ENCODE measurements around the gene TMEM233. TPM values are rescaled to one million over a fixed set of nuclear protein-coding genes. Genes with fewer than 3 reads are reported as not detected.

The TMEM233 gene
- polyA plus RNA-seq, 1 of the 3 experiments (the other 2 are of a cell fraction), result 2.6 TPM

DNA sequence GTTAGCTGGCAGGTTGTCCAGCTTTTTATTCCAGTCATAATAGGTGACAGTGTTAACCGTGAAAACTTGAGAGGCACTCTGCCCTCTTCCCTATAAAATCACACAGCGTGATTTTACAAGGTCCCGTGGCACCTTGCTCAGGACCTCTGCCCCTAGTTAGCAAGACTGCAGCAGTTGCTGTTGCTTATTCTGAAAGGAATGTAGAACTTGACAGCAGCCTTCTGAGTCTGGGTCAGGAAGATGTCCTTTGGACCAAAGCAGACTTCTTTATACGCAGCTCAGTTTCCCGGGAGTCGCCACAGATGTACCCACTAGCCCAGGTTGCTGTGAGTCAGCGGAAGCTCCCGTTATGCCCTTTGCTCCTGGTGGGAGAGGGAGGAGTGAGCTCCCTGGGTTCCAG, 87.5 kb downstream of the TMEM233 start:
- Histone ChIP-seq H3K79me2 (ENCODE audit: insufficient read depth) (no peaks in the 10 kb centered on the region), H4K20me1 (ENCODE audit: insufficient read depth) (no peaks in the 10 kb centered on the region), H3K9me2 (no peaks in the 10 kb centered on the region), H3K27ac (ENCODE audit: low read depth in 2 of 2, low read length in 1 of 2) (no peak overlapping the region), H3K36me3 (replicated peaks in 1 of 2; ENCODE audit: control insufficient read depth in 1 of 2, insufficient read depth in 2 of 2, low read length in 1 of 2) (peaks cover 33 to 62% of the 10 kb centered on the region in 2 experiments), H3K4me1 (ENCODE audit: control insufficient read depth in 1 of 2, insufficient read depth in 2 of 2, low read depth in 1 of 2, low read length in 1 of 2) (no peaks in the 10 kb centered on the region; a peak in 1 of 4 replicates), H3F3A (replicated peaks; ENCODE audit: insufficient read depth) (peaks cover 25% of the 10 kb centered on the region), H3K27me3 (ENCODE audit: insufficient read depth) (no peaks in the 10 kb centered on the region), H3K4me2 (no peak overlapping the region), H3K4me3 (ENCODE audit: low read depth in 2 of 2, low read length in 1 of 2) (no peak overlapping the region), H2AFZ (ENCODE audit: low read depth) (no peak overlapping the region), H3K9ac (no peak overlapping the region), H3K9me3 (no peaks in the 10 kb centered on the region)
- no peak for DNase-seq
- CTCF ChIA-PET, result interaction anchor here (1.0 to 2.8 kb wide), 4 partner anchors 13 to 123 kb away, joined by 3 to 15 read pairs (median 6); partner anchors contain the start of gene PRKAB1
- TF ChIP-seq FOSL2 (IDR thresholded peaks at IDR 0.05; ENCODE audit: borderline replicate concordance, low read depth) (no peak), POLR2AphosphoS5 (IDR thresholded peaks at IDR 0.05; ENCODE audit: low read depth, low read length) (no peak), SMC3 (IDR thresholded peaks at IDR 0.05; ENCODE audit: low read depth, low read length) (no peak), RFX5 (IDR thresholded peaks at IDR 0.05; ENCODE audit: low read length) (no peak), SIN3A (IDR thresholded peaks at IDR 0.05; ENCODE audit: borderline replicate concordance, low read depth, low read length) (no peak), ELF1 (IDR thresholded peaks at IDR 0.05) (no peak), FOXM1 (IDR thresholded peaks at IDR 0.05; ENCODE audit: low read depth) (no peak), MXI1 (IDR thresholded peaks at IDR 0.05; ENCODE audit: low read depth, low read length) (no peak), EP300 (IDR thresholded peaks at IDR 0.05; ENCODE audit: borderline replicate concordance in 1 of 2, low read depth in 1 of 2, low read length in 1 of 2) (no peak), TAF1 (IDR thresholded peaks at IDR 0.05; ENCODE audit: borderline replicate concordance, low read depth, low read length) (no peak), GATA2 (CRISPR knock-in tag; IDR thresholded peaks at IDR 0.05) (no peak)
- TF ChIP-seq, protein P1, sequence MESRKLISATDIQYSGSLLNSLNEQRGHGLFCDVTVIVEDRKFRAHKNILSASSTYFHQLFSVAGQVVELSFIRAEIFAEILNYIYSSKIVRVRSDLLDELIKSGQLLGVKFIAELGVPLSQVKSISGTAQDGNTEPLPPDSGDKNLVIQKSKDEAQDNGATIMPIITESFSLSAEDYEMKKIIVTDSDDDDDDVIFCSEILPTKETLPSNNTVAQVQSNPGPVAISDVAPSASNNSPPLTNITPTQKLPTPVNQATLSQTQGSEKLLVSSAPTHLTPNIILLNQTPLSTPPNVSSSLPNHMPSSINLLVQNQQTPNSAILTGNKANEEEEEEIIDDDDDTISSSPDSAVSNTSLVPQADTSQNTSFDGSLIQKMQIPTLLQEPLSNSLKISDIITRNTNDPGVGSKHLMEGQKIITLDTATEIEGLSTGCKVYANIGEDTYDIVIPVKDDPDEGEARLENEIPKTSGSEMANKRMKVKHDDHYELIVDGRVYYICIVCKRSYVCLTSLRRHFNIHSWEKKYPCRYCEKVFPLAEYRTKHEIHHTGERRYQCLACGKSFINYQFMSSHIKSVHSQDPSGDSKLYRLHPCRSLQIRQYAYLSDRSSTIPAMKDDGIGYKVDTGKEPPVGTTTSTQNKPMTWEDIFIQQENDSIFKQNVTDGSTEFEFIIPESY (IDR thresholded peaks at IDR 0.05; ENCODE audit: borderline replicate concordance, low read depth), result no peak
- TF ChIP-seq, protein P2, sequence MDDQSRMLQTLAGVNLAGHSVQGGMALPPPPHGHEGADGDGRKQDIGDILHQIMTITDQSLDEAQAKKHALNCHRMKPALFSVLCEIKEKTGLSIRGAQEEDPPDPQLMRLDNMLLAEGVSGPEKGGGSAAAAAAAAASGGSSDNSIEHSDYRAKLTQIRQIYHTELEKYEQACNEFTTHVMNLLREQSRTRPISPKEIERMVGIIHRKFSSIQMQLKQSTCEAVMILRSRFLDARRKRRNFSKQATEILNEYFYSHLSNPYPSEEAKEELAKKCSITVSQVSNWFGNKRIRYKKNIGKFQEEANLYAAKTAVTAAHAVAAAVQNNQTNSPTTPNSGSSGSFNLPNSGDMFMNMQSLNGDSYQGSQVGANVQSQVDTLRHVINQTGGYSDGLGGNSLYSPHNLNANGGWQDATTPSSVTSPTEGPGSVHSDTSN (IDR thresholded peaks at IDR 0.05), result no peak
- WGBS (ENCODE audit: low lambda C conversion rate), result 92% methylated on average over 4 of the region's 8 CpGs
- POLR2A ChIA-PET, result no interaction called here

DNA sequence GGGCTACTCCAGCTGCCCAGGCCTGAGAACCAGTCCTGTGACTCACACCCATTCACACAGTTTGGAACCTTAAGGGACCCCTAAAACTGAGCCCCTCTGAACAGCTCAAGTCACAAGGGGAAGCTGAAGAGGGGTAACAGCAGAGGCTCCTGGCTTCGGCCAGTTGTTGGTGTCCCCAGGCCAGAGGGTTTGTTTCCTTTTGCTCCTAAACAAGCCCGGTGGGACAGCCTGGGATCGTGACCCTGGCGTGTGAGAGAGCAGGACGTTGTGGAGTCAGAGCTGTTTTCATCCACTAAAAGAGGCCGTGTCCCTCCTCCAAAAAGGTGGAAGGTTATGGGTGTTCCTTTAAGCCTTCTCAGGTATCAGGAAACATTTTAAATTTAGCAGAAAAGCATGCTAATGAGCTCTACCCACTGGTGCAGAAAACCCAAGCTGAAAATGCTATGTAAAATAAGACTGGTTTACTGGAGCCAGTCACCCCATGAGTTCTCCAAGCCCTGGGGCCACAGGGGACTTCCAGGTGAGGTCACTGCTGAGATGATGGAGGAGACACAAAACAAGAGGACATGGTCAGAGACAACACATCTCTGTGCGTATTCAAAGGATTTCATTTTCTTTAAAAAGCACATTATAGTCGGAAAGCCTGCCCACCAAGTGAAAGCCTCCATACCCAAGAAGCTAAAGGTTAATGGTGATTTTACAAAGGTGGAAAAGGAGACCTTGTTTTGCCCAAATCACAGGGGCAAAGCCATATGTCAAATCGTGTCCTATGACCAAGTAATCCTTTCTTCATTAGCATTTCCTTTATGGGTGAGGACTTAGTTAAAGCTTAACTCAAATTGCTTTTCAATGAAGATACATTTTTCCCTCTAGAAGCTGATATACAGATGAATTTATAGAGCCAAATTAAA, 88.4 kb downstream of the TMEM233 start:
- 0 out of 2 replicates have a peak, but pooled peaks have one; percentile 28 for TF ChIP-seq POLR2AphosphoS5 (IDR thresholded peaks at IDR 0.05; ENCODE audit: low read depth, low read length)
- TF ChIP-seq EP300 (IDR thresholded peaks at IDR 0.05; ENCODE audit: borderline replicate concordance in 1 of 2, low read depth in 1 of 2, low read length in 1 of 2), result no peak
- no peak for TF ChIP-seq NRF1 (IDR thresholded peaks at IDR 0.05; ENCODE audit: low read depth, low read length)
- TF ChIP-seq ELF1 (IDR thresholded peaks at IDR 0.05), result no peak
- H3K4me2 ChIP-seq, result no peak overlapping the region
- H3K27me3 ChIP-seq (ENCODE audit: insufficient read depth), result no peaks in the 10 kb centered on the region
- H3K79me2 ChIP-seq (ENCODE audit: insufficient read depth), result no peaks in the 10 kb centered on the region
- 91% methylated on average over 9 of the region's 9 CpGs for WGBS (ENCODE audit: low lambda C conversion rate)
- H2AFZ ChIP-seq (ENCODE audit: low read depth), result no peak overlapping the region
- peaks cover 25% of the 10 kb centered on the region for H3F3A ChIP-seq (replicated peaks; ENCODE audit: insufficient read depth)
- ChIA-PET CTCF (interaction anchor here (1.0 to 2.8 kb wide), 3 partner anchors 13 to 122 kb away, joined by 3 to 15 read pairs (median 10); partner anchors contain the start of gene PRKAB1), POLR2A (no interaction called here)
- H4K20me1 ChIP-seq (ENCODE audit: insufficient read depth), result no peaks in the 10 kb centered on the region
- H3K9ac ChIP-seq, result no peak overlapping the region
- H3K4me1 ChIP-seq (ENCODE audit: control insufficient read depth in 1 of 2, insufficient read depth in 2 of 2, low read depth in 1 of 2, low read length in 1 of 2), result no peaks in the 10 kb centered on the region; a peak in 1 of 4 replicates
- no peak for DNase-seq
- no peaks in the 10 kb centered on the region for H3K9me2 ChIP-seq
- no peaks in the 10 kb centered on the region for H3K9me3 ChIP-seq
- no peak overlapping the region for H3K27ac ChIP-seq (ENCODE audit: low read depth in 2 of 2, low read length in 1 of 2)
- peaks cover 28 to 54% of the 10 kb centered on the region in 2 experiments for H3K36me3 ChIP-seq (replicated peaks in 1 of 2; ENCODE audit: control insufficient read depth in 1 of 2, insufficient read depth in 2 of 2, low read length in 1 of 2)
- H3K4me3 ChIP-seq (ENCODE audit: low read depth in 2 of 2, low read length in 1 of 2), result no peak overlapping the region
